Urinary bladder (tissue), 4 donors: ENCODE data around the gene SACS. TPM values are rescaled to one million over a fixed set of nuclear protein-coding genes. Genes with fewer than 3 reads are reported as not detected.

Source experiments
- DNase-seq: peaks from one replicate; pipeline ENCODE4 v3.0.0-alpha.2; 2015; ENCODE audit errors: extremely low spot score
- H3K27ac ChIP-seq: one replicate; pipeline ENCODE4 v1.5.1; 2013; ENCODE audit warnings: low read depth, mild to moderate bottlenecking, moderate library complexity
- H3K36me3 ChIP-seq: one replicate; pipeline ENCODE4 v1.6.1; 2013; ENCODE audit warnings: mild to moderate bottlenecking, moderate library complexity; ENCODE audit not compliant: insufficient read depth
- H3K4me1 ChIP-seq: one replicate; pipeline ENCODE4 v1.6.1; 2013; ENCODE audit warnings: mild to moderate bottlenecking, moderate library complexity; ENCODE audit not compliant: insufficient read depth
- H3K4me3 ChIP-seq: one replicate; pipeline ENCODE4 v1.5.1; 2013; ENCODE audit warnings: low read depth, low read length
- WGBS: extraction: QIAGEN DNeasy Blood & Tissue Kit; methylation state at CpG from one replicate; pipeline ENCODE4 v1.1.7; 2013; 5-methylcytosine and 5-hydroxymethylcytosine counted together
- polyA plus RNA-seq: library from polyadenylated mRNA; stranded (reverse); fragments of 200-250 nt; gene quantifications from one replicate; pipeline ENCODE4 v1.2.3, GENCODE V29; 2013
- total RNA-seq: library from RNA; depleted of rRNA; stranded (reverse); fragments of >200 nt; gene quantifications from one replicate; pipeline ENCODE4 v1.2.3, GENCODE V29; 2014
- donor health status: healthy with polysubstance abuse.
- donor health status: healthy.

Gene SACS
- total and polyA plus RNA-seq, 2 donors = 9.7 to 90.3 TPM

GRCh38 chr13:23463661-23464060 lies 30.2 kb upstream of the SACS start:
- WGBS = 93% methylated on average over 4 of the region's 4 CpGs
- no peaks in the 10 kb centered on the region for H3K36me3 ChIP-seq
- H3K4me1 ChIP-seq = no peaks in the 10 kb centered on the region
- no peak overlapping the region for H3K27ac ChIP-seq
- no peak overlapping the region for H3K4me3 ChIP-seq
- no peak for DNase-seq

GRCh38 chr13:23462815-23463559 lies 29.5 kb upstream of the SACS start:
- no peak overlapping the region for H3K27ac ChIP-seq
- no peaks in the 10 kb centered on the region for H3K36me3 ChIP-seq
- no peak for DNase-seq
- H3K4me1 ChIP-seq = no peaks in the 10 kb centered on the region
- WGBS = 47% methylated on average over 3 of the region's 3 CpGs
- H3K4me3 ChIP-seq = no peak overlapping the region

DNA sequence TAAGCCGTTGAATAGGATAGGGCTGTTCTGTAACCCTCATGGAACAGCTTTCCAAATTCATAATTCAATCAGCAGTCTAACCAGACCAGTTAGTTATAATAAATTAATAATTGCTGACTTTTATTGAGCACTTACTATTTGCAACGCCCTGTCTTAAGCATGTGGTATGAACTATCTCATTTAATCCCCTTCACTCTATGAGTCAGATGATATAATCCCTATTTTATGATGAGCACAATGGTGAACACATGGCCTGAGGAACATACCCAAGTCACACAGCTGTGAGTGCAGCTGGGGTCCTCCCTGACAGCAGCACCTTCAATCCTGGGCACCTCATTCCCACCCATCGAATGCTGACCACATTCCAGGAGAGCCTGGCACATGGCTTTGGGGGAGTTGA lies 28.0 kb upstream of the SACS start:
- H3K4me3 ChIP-seq = no peak overlapping the region
- no peaks in the 10 kb centered on the region for H3K36me3 ChIP-seq
- DNase-seq = no peak
- H3K27ac ChIP-seq = no peak overlapping the region
- no peaks in the 10 kb centered on the region for H3K4me1 ChIP-seq
- WGBS = 79% methylated on average over 3 of the region's 3 CpGs

GRCh38 chr13:23460921-23461320 lies 27.4 kb upstream of the SACS start:
- 95% methylated on average over 5 of the region's 5 CpGs for WGBS
- no peak overlapping the region for H3K27ac ChIP-seq
- no peaks in the 10 kb centered on the region for H3K36me3 ChIP-seq
- no peaks in the 10 kb centered on the region for H3K4me1 ChIP-seq
- DNase-seq = no peak
- no peak overlapping the region for H3K4me3 ChIP-seq

GRCh38 chr13:23460309-23460708 lies 26.8 kb upstream of the SACS start:
- Histone ChIP-seq H3K4me1 (no peaks in the 10 kb centered on the region), H3K4me3 (no peak overlapping the region), H3K27ac (no peak overlapping the region), H3K36me3 (no peaks in the 10 kb centered on the region)
- WGBS = 87% methylated on average over 1 of the region's 1 CpG
- no peak for DNase-seq

DNA sequence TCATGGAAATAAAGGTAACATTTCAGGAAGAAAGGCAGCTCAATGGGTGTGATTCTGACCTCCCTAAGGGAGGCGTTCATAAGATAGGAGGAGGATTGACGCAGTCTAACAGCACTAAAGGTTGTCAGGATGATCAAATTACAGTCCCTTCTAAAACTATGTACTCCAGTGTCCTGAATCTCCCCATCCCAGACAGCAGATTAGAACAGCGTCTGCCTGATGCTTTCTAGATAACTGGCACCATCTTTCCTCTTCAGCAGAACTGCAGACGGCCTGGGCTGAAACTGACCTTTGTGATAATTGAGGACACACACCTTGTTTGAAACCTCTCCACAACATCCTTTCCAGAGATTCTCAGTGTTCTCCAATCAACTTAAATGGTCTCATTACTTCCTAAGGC lies 25.5 kb upstream of the SACS start:
- Histone ChIP-seq H3K4me1 (no peaks in the 10 kb centered on the region), H3K27ac (no peak overlapping the region), H3K36me3 (no peaks in the 10 kb centered on the region), H3K4me3 (no peak overlapping the region)
- no peak for DNase-seq
- 79% methylated on average over 4 of the region's 4 CpGs for WGBS

- DNase-seq = no peak
- 93% methylated on average over 9 of the region's 9 CpGs for WGBS
- no peaks in the 10 kb centered on the region for H3K4me1 ChIP-seq
- no peak overlapping the region for H3K27ac ChIP-seq
- no peaks in the 10 kb centered on the region for H3K36me3 ChIP-seq
- H3K4me3 ChIP-seq = no peak overlapping the region
Observed at GRCh38 chr13:23456437-23457210, 23.1 kb upstream of the SACS start.

GRCh38 chr13:23455401-23456185 lies 22.1 kb upstream of the SACS start:
- no peaks in the 10 kb centered on the region for H3K36me3 ChIP-seq
- no peaks in the 10 kb centered on the region for H3K4me1 ChIP-seq
- 79% methylated on average over 7 of the region's 7 CpGs for WGBS
- H3K27ac ChIP-seq = no peak overlapping the region
- no peak for DNase-seq
- H3K4me3 ChIP-seq = no peak overlapping the region

DNA sequence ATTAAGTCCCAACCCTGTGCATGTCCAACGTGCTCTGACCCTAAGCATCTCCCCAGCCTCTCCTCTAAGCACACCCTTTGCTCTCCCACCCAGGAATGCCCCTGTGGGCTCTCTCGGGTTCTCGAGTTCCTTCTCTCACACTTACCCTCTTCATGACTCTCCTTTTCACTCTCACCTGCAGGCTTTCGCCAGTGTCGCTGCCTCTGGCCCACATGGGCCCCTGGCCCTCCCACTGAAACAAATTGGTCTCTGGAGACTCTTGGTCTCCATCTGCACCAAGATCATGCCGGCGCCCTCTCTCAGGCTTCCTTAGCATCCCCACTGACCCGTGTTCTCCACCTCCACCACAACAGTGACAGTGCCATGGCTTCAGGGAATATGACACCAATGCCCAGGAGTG lies 19.6 kb upstream of the SACS start:
- Histone ChIP-seq H3K4me3 (no peak overlapping the region), H3K27ac (no peak overlapping the region), H3K36me3 (no peaks in the 10 kb centered on the region), H3K4me1 (no peaks in the 10 kb centered on the region)
- DNase-seq = no peak
- WGBS = 84% methylated on average over 8 of the region's 8 CpGs

DNA sequence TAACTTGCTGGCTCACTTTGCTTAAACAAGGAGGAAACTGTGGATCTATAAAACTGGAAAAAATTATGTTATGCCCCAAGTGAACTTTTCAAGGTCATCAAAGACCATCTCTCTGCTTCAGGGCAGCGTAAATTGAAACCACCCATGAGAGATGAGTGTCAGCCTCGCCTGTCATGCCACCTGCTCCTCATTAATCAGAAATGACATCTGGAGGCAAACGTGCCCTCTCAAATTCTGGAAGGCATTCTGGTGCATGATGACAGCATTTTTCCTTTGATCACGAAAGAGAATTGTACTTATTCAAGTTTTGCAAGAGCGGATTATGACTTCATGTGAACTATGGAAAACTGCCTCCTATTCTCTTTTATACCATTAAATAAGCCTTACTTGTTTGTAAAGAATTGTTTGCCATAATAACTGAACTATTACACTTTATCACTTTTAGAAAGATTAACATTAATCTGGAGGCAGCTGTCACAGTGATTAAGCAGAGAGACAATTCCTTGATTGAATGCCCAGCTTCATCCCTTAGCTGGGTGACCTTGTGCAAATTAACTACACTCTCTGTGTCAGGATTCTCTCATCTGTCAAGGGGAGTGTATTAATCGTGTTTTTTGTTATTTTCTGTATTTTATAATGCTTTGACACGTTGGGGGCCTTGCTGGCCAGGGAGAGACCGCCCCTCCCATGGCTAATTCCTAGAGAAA lies 17.0 kb upstream of the SACS start:
- Histone ChIP-seq H3K36me3 (no peaks in the 10 kb centered on the region), H3K4me1 (no peaks in the 10 kb centered on the region), H3K4me3 (no peak overlapping the region), H3K27ac (no peak overlapping the region)
- no peak for DNase-seq
- WGBS = 58% methylated on average over 8 of the region's 8 CpGs

- no peak for DNase-seq
- H3K27ac ChIP-seq = no peak overlapping the region
- no peak overlapping the region for H3K4me3 ChIP-seq
- no peaks in the 10 kb centered on the region for H3K36me3 ChIP-seq
- 74% methylated on average over 5 of the region's 5 CpGs for WGBS
- H3K4me1 ChIP-seq = no peaks in the 10 kb centered on the region
Observed at GRCh38 chr13:23449398-23450162, 16.1 kb upstream of the SACS start.

- WGBS = 70% methylated on average over 3 of the region's 3 CpGs
- no peak for DNase-seq
- no peaks in the 10 kb centered on the region for H3K36me3 ChIP-seq
Observed at GRCh38 chr13:23447927-23448326, 14.4 kb upstream of the SACS start.

DNA sequence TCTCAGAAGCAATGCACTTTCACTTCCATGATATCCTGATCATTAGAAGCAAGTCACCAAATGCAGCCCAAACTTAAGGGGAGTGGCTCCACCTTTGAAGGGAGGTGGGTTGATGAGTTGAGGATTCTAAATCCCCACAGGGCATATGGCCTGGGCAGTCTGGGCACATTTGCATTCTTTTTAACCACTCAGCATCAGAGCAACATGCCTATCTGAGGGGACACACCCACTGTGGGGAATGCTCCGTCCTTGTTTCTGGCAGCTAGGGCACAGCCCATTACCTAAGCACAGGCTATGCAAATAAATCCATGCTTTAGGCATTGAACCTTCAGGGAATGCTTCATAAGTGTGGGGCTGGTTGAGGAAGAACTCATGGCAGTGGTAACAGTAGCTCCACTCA lies 12.3 kb upstream of the SACS start:
- WGBS = 82% methylated on average over 1 of the region's 1 CpG
- Histone ChIP-seq H3K27ac (no peak overlapping the region), H3K36me3 (no peaks in the 10 kb centered on the region), H3K4me1 (no peaks in the 10 kb centered on the region), H3K4me3 (no peak overlapping the region)
- DNase-seq = no peak

More at GRCh38 chr13:23447927-23448326, 14.4 kb upstream of the SACS start:
- Histone ChIP-seq H3K4me1 (no peaks in the 10 kb centered on the region), H3K4me3 (no peak overlapping the region), H3K27ac (no peak overlapping the region)
